ENCODE results near the gene PTCHD1. TPM values are rescaled to one million over a fixed set of nuclear protein-coding genes. Genes with fewer than 3 reads are reported as not detected.

Gene PTCHD1
- total RNA-seq, 1 donor from 2014 or later, result 0.14 TPM

- no peaks in the 10 kb centered on the region for H3K9me3 ChIP-seq (ENCODE audit: insufficient read depth, low read depth, low read length)
- H3K9ac ChIP-seq (ENCODE audit: low read length), result no peak overlapping the region
- no peak overlapping the region for H3K4me3 ChIP-seq (ENCODE audit: insufficient read depth, low read depth, low read length)
- H4K20me1 ChIP-seq (ENCODE audit: insufficient read depth, low read length), result no peaks in the 10 kb centered on the region
- H3K27me3 ChIP-seq (ENCODE audit: insufficient read depth, low read length), result no peaks in the 10 kb centered on the region
- TF ChIP-seq CTCF (IDR thresholded peaks at IDR 0.05; ENCODE audit: insufficient read depth, low read depth, low read length) (no peak), EZH2 (IDR thresholded peaks at IDR 0.05; ENCODE audit: insufficient read depth, low read length) (no peak)
- FAIRE-seq, result no peak
- H3K27ac ChIP-seq (ENCODE audit: low read depth, low read length), result no peak overlapping the region
- H3K36me3 Mint-ChIP-seq (ENCODE audit: low read depth, unreplicated experiment), result no peaks in the 10 kb centered on the region
- no peak for DNase-seq (ENCODE audit: low read depth)
- H3K79me2 ChIP-seq (ENCODE audit: insufficient read depth, low read length), result no peaks in the 10 kb centered on the region
- H3K36me3 ChIP-seq (ENCODE audit: insufficient read depth, low read length), result no peaks in the 10 kb centered on the region
- H3K4me3 Mint-ChIP-seq (ENCODE audit: unreplicated experiment), result no peak overlapping the region
- H3K27ac Mint-ChIP-seq (ENCODE audit: unreplicated experiment), result no peak overlapping the region
- H3K4me1 ChIP-seq (ENCODE audit: insufficient read depth, low read length), result no peaks in the 10 kb centered on the region
- H2AFZ ChIP-seq (ENCODE audit: low read depth, low read length), result no peak overlapping the region
- H3K4me1 Mint-ChIP-seq (ENCODE audit: low read depth, unreplicated experiment), result no peaks in the 10 kb centered on the region
- no peak overlapping the region for H3K4me2 ChIP-seq (ENCODE audit: low read length)
- no peaks in the 10 kb centered on the region for H3K9me3 Mint-ChIP-seq (ENCODE audit: unreplicated experiment)
- no peaks in the 10 kb centered on the region for H3K27me3 Mint-ChIP-seq (ENCODE audit: low read depth, unreplicated experiment)
Observed at GRCh38 chrX:23396263-23396662, 61.6 kb downstream of the PTCHD1 start.

- Histone ChIP-seq H3K9me3 (ENCODE audit: insufficient read depth, low read depth, low read length) (no peaks in the 10 kb centered on the region), H3K4me1 (ENCODE audit: insufficient read depth, low read length) (no peaks in the 10 kb centered on the region), H2AFZ (ENCODE audit: low read depth, low read length) (no peak overlapping the region), H3K4me2 (ENCODE audit: low read length) (no peak overlapping the region), H3K4me3 (ENCODE audit: insufficient read depth, low read depth, low read length) (no peak overlapping the region), H3K9ac (ENCODE audit: low read length) (no peak overlapping the region), H3K27ac (ENCODE audit: low read depth, low read length) (no peak overlapping the region), H3K27me3 (ENCODE audit: insufficient read depth, low read length) (no peaks in the 10 kb centered on the region), H4K20me1 (ENCODE audit: insufficient read depth, low read length) (no peaks in the 10 kb centered on the region), H3K79me2 (ENCODE audit: insufficient read depth, low read length) (no peaks in the 10 kb centered on the region), H3K36me3 (ENCODE audit: insufficient read depth, low read length) (no peaks in the 10 kb centered on the region)
- no peak overlapping the region for H3K27ac Mint-ChIP-seq (ENCODE audit: unreplicated experiment)
- DNase-seq (ENCODE audit: low read depth) (no peak), FAIRE-seq (no peak)
- no peaks in the 10 kb centered on the region for H3K27me3 Mint-ChIP-seq (ENCODE audit: low read depth, unreplicated experiment)
- no peaks in the 10 kb centered on the region for H3K36me3 Mint-ChIP-seq (ENCODE audit: low read depth, unreplicated experiment)
- H3K9me3 Mint-ChIP-seq (ENCODE audit: unreplicated experiment), result no peaks in the 10 kb centered on the region
- H3K4me3 Mint-ChIP-seq (ENCODE audit: unreplicated experiment), result no peak overlapping the region
- TF ChIP-seq CTCF (IDR thresholded peaks at IDR 0.05; ENCODE audit: insufficient read depth, low read depth, low read length), result no peak
- no peak for TF ChIP-seq EZH2 (IDR thresholded peaks at IDR 0.05; ENCODE audit: insufficient read depth, low read length)
- no peaks in the 10 kb centered on the region for H3K4me1 Mint-ChIP-seq (ENCODE audit: low read depth, unreplicated experiment)
Observed at GRCh38 chrX:23398570-23398969, 63.9 kb downstream of the PTCHD1 start.

GRCh38 chrX:23403849-23404248 is 69.2 kb downstream of the PTCHD1 start:
- Mint-ChIP-seq H3K27me3 (ENCODE audit: low read depth, unreplicated experiment) (peaks cover 1% of the 10 kb centered on the region), H3K9me3 (ENCODE audit: unreplicated experiment) (no peaks in the 10 kb centered on the region), H3K4me3 (ENCODE audit: unreplicated experiment) (no peak overlapping the region), H3K36me3 (ENCODE audit: low read depth, unreplicated experiment) (no peaks in the 10 kb centered on the region), H3K27ac (ENCODE audit: unreplicated experiment) (no peak overlapping the region), H3K4me1 (ENCODE audit: low read depth, unreplicated experiment) (peaks cover 1% of the 10 kb centered on the region)
- Histone ChIP-seq H3K9ac (ENCODE audit: low read length) (no peak overlapping the region), H3K27me3 (ENCODE audit: insufficient read depth, low read length) (no peaks in the 10 kb centered on the region), H4K20me1 (ENCODE audit: insufficient read depth, low read length) (no peaks in the 10 kb centered on the region), H3K4me1 (ENCODE audit: insufficient read depth, low read length) (no peaks in the 10 kb centered on the region), H3K36me3 (ENCODE audit: insufficient read depth, low read length) (no peaks in the 10 kb centered on the region), H3K79me2 (ENCODE audit: insufficient read depth, low read length) (no peaks in the 10 kb centered on the region), H3K4me3 (ENCODE audit: insufficient read depth, low read depth, low read length) (no peak overlapping the region), H3K9me3 (ENCODE audit: insufficient read depth, low read depth, low read length) (no peaks in the 10 kb centered on the region), H3K4me2 (ENCODE audit: low read length) (no peak overlapping the region), H2AFZ (ENCODE audit: low read depth, low read length) (no peak overlapping the region), H3K27ac (ENCODE audit: low read depth, low read length) (no peak overlapping the region)
- TF ChIP-seq EZH2 (IDR thresholded peaks at IDR 0.05; ENCODE audit: insufficient read depth, low read length) (no peak), CTCF (IDR thresholded peaks at IDR 0.05; ENCODE audit: insufficient read depth, low read depth, low read length) (peak; percentile 8)
- FAIRE-seq (peak; percentile 86), DNase-seq (ENCODE audit: low read depth) (no peak)

Measured in astrocyte (in vitro differentiated cells and primary cell).